ENCODE data around the gene TAS1R1.

Gene TAS1R1

DNA sequence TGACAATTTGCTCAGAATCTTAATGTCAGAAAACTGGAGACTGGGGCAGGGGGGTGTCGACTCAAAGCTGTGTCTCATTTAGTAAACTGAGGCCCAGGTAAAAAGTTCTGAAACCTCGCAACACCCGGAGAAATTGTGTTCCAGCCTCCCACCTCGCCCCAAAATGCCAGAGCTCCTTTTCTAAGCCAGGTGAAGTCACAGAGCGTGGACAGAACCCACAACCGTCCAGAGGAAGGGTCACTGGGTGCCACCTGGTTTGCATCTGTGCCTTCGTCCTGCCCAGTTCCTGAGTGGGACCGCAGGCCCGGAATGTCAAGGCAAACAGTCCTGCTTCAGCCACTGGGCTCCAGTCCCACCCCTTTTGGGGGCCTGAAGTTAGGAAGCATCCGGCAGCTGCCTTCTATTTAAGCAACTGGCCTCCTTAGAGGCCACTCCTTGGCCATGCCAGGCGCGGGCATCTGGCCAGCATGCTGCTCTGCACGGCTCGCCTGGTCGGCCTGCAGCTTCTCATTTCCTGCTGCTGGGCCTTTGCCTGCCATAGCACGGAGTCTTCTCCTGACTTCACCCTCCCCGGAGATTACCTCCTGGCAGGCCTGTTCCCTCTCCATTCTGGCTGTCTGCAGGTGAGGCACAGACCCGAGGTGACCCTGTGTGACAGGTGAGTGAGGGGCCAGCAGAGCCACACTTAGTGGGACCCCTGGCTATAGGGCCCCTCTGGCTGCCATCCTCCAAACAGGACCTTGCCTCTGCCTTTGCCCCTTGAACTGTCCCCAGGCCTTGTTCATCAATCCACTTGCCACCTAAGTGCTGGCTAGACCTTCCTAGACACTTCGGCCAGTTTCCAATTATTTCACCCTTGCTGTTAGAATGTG is at the start of gene TAS1R1:
Gene TAS1R1, plus strand, starts transcription at position 401 of the 872 bp plus-strand sequence. Its CDS starts 67 bp downstream, at position 468.
- no peak for DNase-seq (ENCODE audit: low read depth in 2 of 2)

GRCh38 chr1:6505367-6506209 is 49.5 kb upstream of the TAS1R1 start:
- no peak for DNase-seq (ENCODE audit: low read depth in 2 of 2)

DNA sequence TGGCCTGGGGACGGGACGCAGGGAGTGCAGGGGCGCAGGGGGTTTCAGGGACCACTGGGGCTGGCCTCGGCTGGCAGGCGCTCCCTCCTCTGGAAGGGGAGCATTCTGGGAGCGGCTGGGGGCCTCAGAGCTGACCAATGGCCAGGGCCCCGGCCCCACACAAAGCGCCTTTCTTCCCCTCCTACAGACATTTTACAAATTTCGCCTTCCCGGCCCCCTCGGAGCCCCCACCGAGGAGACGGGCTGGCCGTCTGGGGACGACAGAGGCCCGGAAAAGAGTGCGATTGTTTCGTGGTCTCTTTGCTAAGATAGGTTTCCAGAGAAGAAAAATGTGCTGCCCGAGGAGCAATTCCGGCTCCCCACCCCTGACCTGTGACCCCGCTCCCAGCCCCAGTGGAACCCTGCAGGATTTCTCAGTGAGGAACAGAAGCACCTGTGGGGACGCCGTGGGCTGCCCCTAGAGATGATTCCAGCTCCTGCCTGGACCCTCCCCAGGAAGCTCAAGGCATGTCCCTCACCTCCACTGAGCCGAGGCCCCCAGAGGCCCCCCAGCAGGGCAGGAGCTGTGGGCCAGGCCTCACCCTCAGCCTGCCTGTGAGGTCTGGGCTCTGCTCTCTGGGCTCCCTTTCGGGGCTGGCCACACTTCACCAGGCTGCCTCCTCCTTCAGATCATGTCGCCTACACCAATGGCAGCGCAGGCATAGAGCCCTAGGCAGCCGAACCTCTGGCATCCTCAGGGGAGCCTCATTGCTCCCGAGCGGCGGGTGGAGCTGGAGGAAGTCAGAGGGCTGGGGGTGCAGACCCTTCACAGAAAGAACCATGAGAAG is 48.7 kb upstream of the TAS1R1 start:
- DNase-seq (ENCODE audit: low read depth in 2 of 2), result no peak

- no peak for DNase-seq (ENCODE audit: low read depth in 2 of 2)
These were observed 48.1 kb upstream of the TAS1R1 start for GRCh38 chr1:6507037-6507428.

DNA sequence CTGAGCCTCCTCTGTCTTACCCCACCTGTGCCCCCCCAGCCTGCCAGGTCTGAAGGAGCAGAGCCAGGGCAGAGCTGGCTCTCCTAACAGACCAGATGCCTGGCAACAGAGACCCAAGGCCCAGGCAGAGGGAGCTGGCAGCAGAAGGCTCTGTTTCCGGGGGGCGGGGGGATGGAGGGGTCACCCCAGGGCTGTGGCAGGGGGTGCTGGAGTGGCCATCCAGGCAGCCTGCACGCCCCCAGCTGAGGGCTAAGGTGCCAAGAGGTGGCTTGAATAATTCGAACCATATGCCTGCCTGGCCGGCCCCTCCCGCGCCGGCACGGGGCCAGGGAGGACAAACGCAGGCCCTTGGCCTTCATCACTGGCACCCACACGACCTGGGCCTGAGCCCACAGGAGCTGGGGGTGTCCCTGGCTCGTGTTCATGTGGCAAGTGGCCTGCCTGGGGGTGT is 47.6 kb upstream of the TAS1R1 start:
- no peak for DNase-seq (ENCODE audit: low read depth in 2 of 2)

DNA sequence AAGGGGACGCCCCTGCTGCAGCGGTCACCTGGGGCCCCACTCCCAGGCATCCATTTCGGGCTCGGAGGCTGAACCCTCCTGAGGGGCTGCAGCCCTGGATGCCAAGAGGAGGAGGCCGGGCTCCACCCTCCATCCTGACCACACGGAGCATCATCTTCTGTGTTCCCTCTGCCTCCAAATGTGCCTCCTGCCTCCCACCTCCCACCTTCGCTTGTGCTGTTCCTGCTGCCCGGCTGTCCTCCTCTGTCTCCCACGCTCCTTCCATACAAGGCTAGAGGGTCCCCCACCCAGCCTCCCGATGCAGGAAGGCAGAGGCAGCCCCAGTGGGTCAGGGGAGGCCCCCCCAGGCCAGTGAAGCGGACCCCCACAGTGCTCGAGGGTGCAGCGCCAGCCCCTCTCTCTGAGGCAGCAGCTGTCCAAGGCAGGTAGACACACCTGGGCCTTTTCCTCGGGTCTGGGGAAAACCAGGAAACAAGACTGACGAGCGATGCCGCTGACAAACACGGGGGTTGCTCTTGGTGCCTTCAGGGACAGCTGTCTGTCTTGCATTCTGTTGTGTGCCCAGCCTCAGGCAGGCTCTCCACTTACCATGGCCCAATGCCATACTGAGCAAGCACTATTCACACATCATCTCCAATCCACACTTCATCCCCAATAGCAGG is 46.8 kb upstream of the TAS1R1 start:
- DNase-seq (ENCODE audit: low read depth in 2 of 2), result no peak

- no peak for DNase-seq (ENCODE audit: low read depth in 2 of 2)
These were observed 46.3 kb upstream of the TAS1R1 start for GRCh38 chr1:6508816-6509189.

DNA sequence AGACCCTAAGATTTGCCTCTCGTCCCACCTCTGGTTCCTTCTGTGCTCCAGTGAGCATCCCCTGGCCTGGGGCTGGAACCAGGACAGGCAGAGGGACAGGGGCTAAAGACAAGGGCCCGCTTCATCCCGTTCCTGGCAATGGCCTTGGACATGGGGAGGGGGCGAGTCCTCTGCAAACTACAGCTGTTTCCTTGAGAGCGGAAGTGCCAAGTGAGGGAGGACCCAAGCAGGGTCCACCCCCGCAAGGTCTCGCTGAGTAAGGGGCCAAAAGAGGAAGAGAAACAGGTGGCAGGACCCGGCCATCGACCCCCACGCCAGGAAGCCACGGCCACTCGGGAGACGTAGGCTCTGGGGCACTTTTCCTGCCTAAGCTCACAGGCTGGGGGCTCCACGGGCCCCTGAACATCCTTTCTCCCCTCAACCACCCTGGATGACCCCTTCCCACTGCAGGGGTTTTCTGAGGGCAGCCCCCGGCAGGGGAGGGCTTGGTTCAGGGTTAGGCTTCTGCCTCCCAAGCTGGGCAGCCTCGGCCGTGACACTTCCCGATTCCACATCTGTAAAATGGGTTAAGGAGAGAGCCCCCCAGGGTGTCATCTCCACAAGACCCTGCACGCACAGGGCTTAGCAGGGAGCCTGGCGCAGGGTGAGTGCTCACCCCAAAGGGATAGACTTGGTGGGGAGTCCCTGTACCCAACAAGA is 45.7 kb upstream of the TAS1R1 start:
- DNase-seq (ENCODE audit: low read depth in 2 of 2), result no peak

GRCh38 chr1:6509919-6510291 is 45.2 kb upstream of the TAS1R1 start:
- no peak for DNase-seq (ENCODE audit: low read depth in 2 of 2)

GRCh38 chr1:6510493-6510892 is 44.6 kb upstream of the TAS1R1 start:
- no peak for DNase-seq (ENCODE audit: low read depth in 2 of 2)

DNA sequence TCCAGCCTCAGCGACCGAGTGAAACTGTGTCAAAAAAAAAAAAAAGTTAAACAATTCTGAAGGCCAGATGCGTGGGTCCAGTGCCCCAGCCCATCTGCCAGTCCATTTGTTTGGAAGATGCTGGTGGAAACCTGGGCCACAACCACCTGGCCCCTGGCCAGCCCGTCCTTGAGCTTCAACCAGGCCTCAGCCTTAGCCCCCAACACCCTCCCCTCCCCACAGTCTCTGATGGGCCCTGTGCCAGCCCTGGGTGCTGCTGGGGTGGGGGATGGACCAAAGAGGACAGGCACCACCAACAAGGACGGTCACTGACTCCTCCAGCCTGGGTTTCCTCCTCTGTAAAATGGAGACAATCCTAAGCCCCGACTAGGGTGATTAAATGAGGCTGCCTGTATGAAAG is 44.1 kb upstream of the TAS1R1 start:
- no peak for DNase-seq (ENCODE audit: low read depth in 2 of 2)

DNA sequence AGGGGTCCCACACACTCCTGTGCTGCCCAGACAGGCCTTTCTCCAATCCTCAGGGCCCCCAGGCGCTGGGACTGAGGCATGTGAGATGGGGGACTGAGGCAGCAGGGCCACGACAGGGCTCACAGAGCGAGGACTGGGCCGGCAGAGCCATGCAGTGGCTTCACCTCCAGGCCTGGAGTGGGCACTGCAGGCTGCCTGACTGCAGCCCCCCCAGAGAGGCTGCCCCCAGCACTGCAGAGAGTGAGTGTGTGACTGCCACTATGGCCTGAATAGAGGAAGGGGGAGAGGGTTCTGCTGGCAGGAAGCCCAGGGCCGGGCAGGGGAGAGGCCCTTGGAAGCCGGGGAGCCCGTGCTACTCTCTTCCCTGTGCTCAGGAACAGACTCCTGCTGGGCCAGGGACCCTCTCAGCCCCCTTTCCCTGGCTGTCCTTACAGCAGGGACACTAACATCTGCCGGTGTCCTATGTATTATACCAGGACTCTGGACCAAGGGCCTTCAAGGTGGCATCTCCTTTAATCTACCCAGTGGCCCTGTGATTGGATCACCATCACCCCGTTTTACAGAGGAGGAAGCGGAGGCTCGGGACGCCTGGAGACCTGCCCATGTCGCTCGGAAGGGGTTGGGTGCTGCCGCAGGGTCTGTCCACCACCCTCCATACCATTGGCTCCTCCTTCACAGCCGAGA is 43.4 kb upstream of the TAS1R1 start:
- no peak for DNase-seq (ENCODE audit: low read depth in 2 of 2)

GRCh38 chr1:6512245-6512907 is 42.7 kb upstream of the TAS1R1 start:
- no peak for DNase-seq (ENCODE audit: low read depth in 2 of 2)

DNA sequence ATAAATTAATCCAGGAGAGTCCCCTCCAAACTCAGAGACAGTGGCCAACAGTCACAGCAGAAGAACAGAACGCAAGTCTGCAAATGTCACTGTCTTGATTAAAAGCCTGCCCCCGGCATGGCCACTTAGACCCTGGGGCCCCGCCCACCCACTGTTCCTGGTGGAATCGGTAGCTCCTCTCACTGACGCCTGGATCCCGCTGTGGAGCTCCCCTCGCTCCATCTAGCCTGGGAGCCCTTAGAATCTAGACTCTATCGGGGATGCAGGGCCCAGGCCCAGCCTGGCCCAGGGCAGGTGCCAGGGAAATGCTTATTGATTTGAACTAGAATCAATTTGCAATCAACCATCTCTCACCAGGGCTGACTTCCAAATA is 42.2 kb upstream of the TAS1R1 start:
- DNase-seq (ENCODE audit: low read depth in 2 of 2), result no peak

DNA sequence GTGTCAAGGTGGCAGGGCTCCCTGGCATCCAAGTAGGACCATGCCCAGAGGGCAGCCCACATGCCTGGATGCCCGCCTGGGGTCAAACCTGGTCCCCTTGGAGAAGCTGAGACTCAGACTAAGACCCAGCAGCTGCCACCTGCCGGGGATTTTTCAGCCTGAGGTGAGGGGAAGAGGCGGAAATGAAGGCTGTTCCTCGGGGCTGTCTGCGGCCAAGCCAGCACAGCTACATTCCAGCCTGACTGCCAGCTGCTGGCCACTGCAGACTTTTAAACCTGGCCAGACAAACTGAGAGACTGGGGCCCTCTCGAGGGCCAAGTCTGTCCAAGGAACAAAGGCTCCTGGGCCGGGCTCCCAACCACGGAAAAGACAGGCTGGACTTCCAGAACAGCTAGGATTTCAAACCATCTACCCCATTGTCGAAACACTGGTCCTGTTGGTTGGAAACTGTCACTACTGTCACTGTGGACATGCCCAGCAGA is 41.7 kb upstream of the TAS1R1 start:
- no peak for DNase-seq (ENCODE audit: low read depth in 2 of 2)

DNA sequence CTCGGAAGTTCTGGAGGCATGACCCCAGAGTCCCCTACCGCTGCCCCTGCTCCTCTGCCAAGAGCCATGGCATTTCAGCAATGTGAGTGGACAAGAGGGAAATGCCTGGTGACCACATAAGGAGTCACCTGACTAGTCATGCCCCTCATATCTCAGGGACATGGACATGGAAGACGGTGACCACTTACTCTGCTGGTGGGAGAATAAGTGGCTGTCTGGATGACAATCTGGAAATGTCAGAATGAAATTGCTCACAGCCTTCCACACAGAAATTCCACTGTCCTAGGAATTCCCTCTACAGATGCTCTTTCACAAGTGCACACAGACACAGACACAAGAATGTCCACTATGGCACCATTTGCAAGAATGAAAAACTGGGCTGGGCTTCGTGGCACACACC is 39.3 kb upstream of the TAS1R1 start:
- no peak for DNase-seq (ENCODE audit: low read depth in 2 of 2)

- no peak for DNase-seq (ENCODE audit: low read depth in 2 of 2)
These were observed 37.7 kb upstream of the TAS1R1 start for GRCh38 chr1:6517435-6517851.

GRCh38 chr1:6519491-6519934 is 35.6 kb upstream of the TAS1R1 start:
- no peak for DNase-seq (ENCODE audit: low read depth in 2 of 2)

DNA sequence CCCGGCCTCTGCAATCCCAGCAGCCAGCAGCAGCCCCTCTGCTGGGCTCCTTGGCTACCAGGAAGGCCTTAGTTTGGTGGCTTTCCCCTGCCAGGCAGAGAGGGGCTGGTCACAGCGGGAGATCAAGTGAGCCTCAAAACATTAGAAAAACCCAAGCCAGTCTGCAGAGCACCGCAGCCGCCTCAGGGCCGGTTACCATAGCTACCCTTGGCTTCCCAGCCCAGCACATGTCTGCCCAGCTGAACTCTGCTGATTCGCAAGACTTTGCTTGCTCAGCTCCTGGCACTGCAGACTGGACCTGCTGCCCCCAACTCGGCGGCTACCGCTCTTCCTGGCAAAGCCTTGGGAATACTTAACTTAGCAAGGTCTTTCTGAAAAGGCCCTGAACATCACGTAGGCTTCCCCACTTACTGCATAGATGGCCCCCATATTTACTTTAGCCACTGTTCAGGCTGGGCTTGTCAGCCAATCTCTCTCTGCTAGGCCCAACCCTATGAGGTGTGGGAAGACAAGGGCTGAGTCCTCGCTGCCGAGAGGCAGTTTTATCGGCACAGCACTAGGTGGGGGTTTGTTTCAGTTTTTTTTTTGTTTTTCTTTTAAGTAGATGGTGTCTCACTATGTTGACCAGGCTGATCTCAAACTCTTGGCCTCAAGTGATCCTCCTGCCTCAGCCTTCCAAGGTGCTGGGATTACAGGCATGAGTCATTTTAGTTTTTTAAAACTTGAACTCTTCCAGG is 35.0 kb upstream of the TAS1R1 start:
- DNase-seq (ENCODE audit: low read depth in 2 of 2), result no peak
